K562 (cell line): ENCODE results near the gene PNMA5. TPM values are rescaled to one million over a fixed set of nuclear protein-coding genes. Genes with fewer than 3 reads are reported as not detected.

Source experiments
- ATAC-seq: fragments of 200-7000 bp; cut with Tn5 transposase; 3 replicates; pipeline ENCODE4 v1.9.1; 2020; ENCODE audit warnings: moderate library complexity
- BruUV-seq: library from RNA; stranded (reverse); fragments of 400-500 nt; replicated peaks from 2 replicates; lab custom pipeline; 2021; lab: Mats Ljungman, UMichigan
- CTCF ChIA-PET: fragments of 300-600 bp; formaldehyde crosslinking; extraction: SDS; loops from one replicate; lab custom pipeline; 2021; ENCODE audit warnings: low intra/inter-chr PET ratio; lab: Yijun Ruan, JAX
- POLR2A ChIA-PET: fragments of 300-600, 350-650 bp; sonication (Branson Sonifier 250); formaldehyde crosslinking; extraction: SDS; loops from one replicate; lab custom pipeline; 2021; ENCODE audit warnings: antibody characterized with exemption, inconsistent platforms; lab: Yijun Ruan, JAX
- DNase-seq, 4 experiments: peaks; one replicate each; pipeline versions ENCODE4 v3.0.0 to v3.0.0-alpha.2; 2011 to 2018; ENCODE audit warnings: low spot score in 3 of 4, mixed read lengths in 3 of 4; ENCODE audit errors: extremely low read depth in 1 of 4
- FAIRE-seq: peaks from 2 replicates; lab custom pipeline; 2011; peaks lifted over from hg19 to GRCh38; lab: Jason Lieb, UNC
- H2AFZ ChIP-seq: 2 replicates; pipeline ENCODE4 v1.6.0; 2011; ENCODE audit warnings: low read depth, low read length, control low read depth, inconsistent platforms
- H3K27ac ChIP-seq: fragments of 200-600 bp; 3 replicates; pipeline ENCODE4 v1.8.0; 2011; ENCODE audit warnings: low read depth, mild to moderate bottlenecking, control low read depth, inconsistent platforms, low read length, moderate library complexity, mixed read lengths; ENCODE audit errors: extremely low read depth
- H3K27me3 ChIP-seq, 2 experiments: fragments of 300-600 bp in 1 of 2; 2 replicates in 1 of 2; 3 replicates in 1 of 2; pipeline versions ENCODE4 v1.6.0 to v1.8.0; 2011; ENCODE audit warnings: inconsistent platforms in 2 of 2, low read length in 2 of 2, mild to moderate bottlenecking in 1 of 2, mixed read lengths in 1 of 2, moderate library complexity in 1 of 2; ENCODE audit not compliant: control insufficient read depth in 2 of 2, insufficient read depth in 2 of 2
- H3K36me3 ChIP-seq: fragments of 300-600 bp; 3 replicates; pipeline ENCODE4 v1.8.0; 2011; ENCODE audit warnings: mild to moderate bottlenecking, low read length, inconsistent platforms; ENCODE audit not compliant: control insufficient read depth, insufficient read depth
- H3K4me1 ChIP-seq, 2 experiments: fragments of 200-600 bp in 1 of 2; replicated peaks in 1 of 2; 2 replicates in 1 of 2; 3 replicates in 1 of 2; pipeline versions ENCODE4 v1.5.1 to v1.8.0; 2011; ENCODE audit warnings: inconsistent platforms in 2 of 2, low read length in 2 of 2, mild to moderate bottlenecking in 1 of 2, mixed read lengths in 1 of 2, moderate library complexity in 1 of 2; ENCODE audit not compliant: control insufficient read depth in 2 of 2, insufficient read depth in 2 of 2
- H3K4me2 ChIP-seq: 2 replicates; pipeline ENCODE4 v1.6.1; 2011; ENCODE audit warnings: low read length, control low read depth, inconsistent platforms, mixed read lengths; ENCODE audit not compliant: insufficient read depth
- H3K4me3 ChIP-seq: fragments of 200-600 bp; sonication (generic), shearing (Covaris generic); 2 replicates; pipeline ENCODE4 v1.5.1; 2016; ENCODE audit warnings: control low read depth, inconsistent platforms
- H3K79me2 ChIP-seq: fragments of 200-600 bp; 3 replicates; pipeline ENCODE4 v1.8.0; 2011; ENCODE audit warnings: low read length, inconsistent platforms; ENCODE audit not compliant: control insufficient read depth, insufficient read depth
- H3K9ac ChIP-seq, 2 experiments: 2 replicates each; pipeline versions ENCODE4 v1.6.0 to v1.6.1; 2011; ENCODE audit warnings: low read depth in 2 of 2, low read length in 2 of 2, control low read depth in 1 of 2, inconsistent platforms in 1 of 2, mild to moderate bottlenecking in 1 of 2, mixed read lengths in 1 of 2; ENCODE audit not compliant: insufficient read depth in 1 of 2
- H3K9me1 ChIP-seq: one replicate; pipeline ENCODE4 v1.6.0; 2011; ENCODE audit warnings: inconsistent platforms, mild to moderate bottlenecking, low read length, moderate library complexity; ENCODE audit not compliant: control insufficient read depth, insufficient read depth
- H3K9me3 ChIP-seq: replicated peaks from 2 replicates; pipeline ENCODE4 v1.5.1; 2011; ENCODE audit warnings: low read depth, low read length, inconsistent platforms; ENCODE audit not compliant: control insufficient read depth, insufficient read depth
- H4K20me1 ChIP-seq: replicated peaks from 2 replicates; pipeline ENCODE4 v1.6.1; 2011; ENCODE audit warnings: low read length, inconsistent platforms, mixed read lengths; ENCODE audit not compliant: control insufficient read depth, insufficient read depth
- ADNP ChIP-seq: fragments of 200-800 bp; sonication (Bioruptor generic); IDR thresholded peaks from 2 replicates; pipeline ENCODE4 v1.6.1; 2016; ENCODE audit warnings: missing genetic modification characterization, missing compliant biosample characterization
- GTF2F1 ChIP-seq: IDR thresholded peaks from 2 replicates; pipeline ENCODE4 v1.6.1; 2011; ENCODE audit warnings: low read depth, low read length, improper control_type of control experiment
- HDAC1 ChIP-seq, 2 experiments: fragments of 450-650 bp; IDR thresholded peaks; 2 replicates each; pipeline ENCODE4 v1.6.1; 2016 to 2017; ENCODE audit warnings: inconsistent platforms in 1 of 2, mild to moderate bottlenecking in 1 of 2, moderate library complexity in 1 of 2
- HNRNPUL1 ChIP-seq: fragments of 200-400 bp; formaldehyde crosslinking; IDR thresholded peaks from 2 replicates; pipeline ENCODE4 v1.6.1; 2017; ENCODE audit warnings: low read length
- LEF1 ChIP-seq: fragments of 450-650 bp; IDR thresholded peaks from 2 replicates; pipeline ENCODE4 v1.6.1; 2016; ENCODE audit warnings: mild to moderate bottlenecking
- MTF1 ChIP-seq: fragments of 250-450 bp; sonication (Bioruptor Pico); IDR thresholded peaks from 2 replicates; pipeline ENCODE4 v1.9.0; 2021; ENCODE audit warnings: moderate library complexity, mild to moderate bottlenecking, inconsistent platforms, borderline replicate concordance
- OTX1 ChIP-seq: fragments of 450-650 bp; formaldehyde crosslinking; IDR thresholded peaks from 2 replicates; pipeline ENCODE4 v1.4.0; 2022; ENCODE audit warnings: mild to moderate bottlenecking
- PHTF2 ChIP-seq: fragments of 250-450 bp; sonication (Bioruptor Pico); IDR thresholded peaks from 2 replicates; pipeline ENCODE4 v1.5.0; 2021; ENCODE audit warnings: mild to moderate bottlenecking
- POLR2H ChIP-seq: IDR thresholded peaks from 2 replicates; pipeline ENCODE4 v1.6.1; 2016; ENCODE audit warnings: missing genetic modification characterization, low read depth, mild to moderate bottlenecking, control low read depth, missing compliant biosample characterization, moderate library complexity
- SAP30 ChIP-seq: fragments of 200-600 bp; sonication (generic); IDR thresholded peaks from 2 replicates; pipeline ENCODE4 v1.6.1; 2012; ENCODE audit warnings: borderline replicate concordance, low read depth, mild to moderate bottlenecking, moderate library complexity, low read length, control low read depth, inconsistent platforms; ENCODE audit not compliant: insufficient read depth, poor library complexity, severe bottlenecking
- SMAD2 ChIP-seq: fragments of 150-350 bp; IDR thresholded peaks from 2 replicates; pipeline ENCODE4 v1.6.1; 2014; ENCODE audit warnings: low read depth, mild to moderate bottlenecking, low read length
- SMARCC2 ChIP-seq: fragments of 450-650 bp; IDR thresholded peaks from 2 replicates; pipeline ENCODE4 v1.6.1; 2017; ENCODE audit warnings: antibody characterized with exemption, moderate library complexity, mild to moderate bottlenecking, low read depth
- YBX1 ChIP-seq: fragments of 450-650 bp; IDR thresholded peaks from 2 replicates; pipeline ENCODE4 v1.7.1; 2016; ENCODE audit warnings: mild to moderate bottlenecking
- WGBS: fragments of 100-300 bp; shearing (Covaris generic); methylation state at CpG from one replicate; pipeline ENCODE4 v1.1.6; 2016; ENCODE audit warnings: low coverage, mixed read lengths; ENCODE audit not compliant: insufficient coverage; ENCODE audit errors: missing lambda C conversion rate; 5-methylcytosine and 5-hydroxymethylcytosine counted together
- in situ Hi-C: fragments of 300-500 bp; cut with MboI; formaldehyde crosslinking; loops from 4 replicates; pipeline ENCODE4 v1.15.0; 2018; ENCODE audit warnings: inconsistent platforms, mixed read lengths
- intact Hi-C: fragments of 100-400 bp; cut with micrococcal nuclease; formaldehyde crosslinking; loops from 2 replicates; pipeline ENCODE4 v1.14.2; 2022
- polyA plus RNA-seq, 8 experiments: library from polyadenylated mRNA; depleted of rRNA in 4 of 8; stranded (reverse) in 5 of 8; unstranded in 3 of 8; fragments of >200 nt; fragmentation: Nextera tagmentation in 2 of 8; fragmentation: Illumina TruSeq in 1 of 8; extraction: Ambion mirVana in 2 of 8; extraction: Trizol in 1 of 8; gene quantifications; 2 replicates each; pipeline versions ENCODE4 v1.2.1 to v1.2.3, GENCODE V29; 2011 to 2014; ENCODE audit warnings: inconsistent platforms in 1 of 8, missing spikeins in 1 of 8
- total RNA-seq, 7 experiments: library from RNA; depleted of rRNA in 6 of 7; stranded (reverse); fragments of >200 nt in 6 of 7; fragmentation: Illumina TruSeq in 2 of 7; extraction: Trizol in 2 of 7; gene quantifications; 2 replicates each; pipeline versions ENCODE4 v1.2.1 to v1.2.3, GENCODE V29; 2011 to 2021; ENCODE audit warnings: low replicate concordance in 1 of 7
- TF ChIP-seq, protein P1 (sequence below): fragments of 250-450 bp; sonication (Bioruptor Pico); IDR thresholded peaks from 2 replicates; pipeline ENCODE4 v1.5.1; 2021; ENCODE audit warnings: mild to moderate bottlenecking
- TF ChIP-seq, protein P2 (sequence below): fragments of 250-450 bp; sonication (Bioruptor Pico); IDR thresholded peaks from 2 replicates; pipeline ENCODE4 v1.8.0; 2022; ENCODE audit warnings: moderate library complexity, mild to moderate bottlenecking, inconsistent platforms

The PNMA5 gene
- total and polyA plus RNA-seq, 9 of the 15 experiments (the other 6 are each of a cell fraction or from before 2014, with no cell fraction given): 0.03 to 0.20 (median 0.07) TPM; not detected in 3

DNA sequence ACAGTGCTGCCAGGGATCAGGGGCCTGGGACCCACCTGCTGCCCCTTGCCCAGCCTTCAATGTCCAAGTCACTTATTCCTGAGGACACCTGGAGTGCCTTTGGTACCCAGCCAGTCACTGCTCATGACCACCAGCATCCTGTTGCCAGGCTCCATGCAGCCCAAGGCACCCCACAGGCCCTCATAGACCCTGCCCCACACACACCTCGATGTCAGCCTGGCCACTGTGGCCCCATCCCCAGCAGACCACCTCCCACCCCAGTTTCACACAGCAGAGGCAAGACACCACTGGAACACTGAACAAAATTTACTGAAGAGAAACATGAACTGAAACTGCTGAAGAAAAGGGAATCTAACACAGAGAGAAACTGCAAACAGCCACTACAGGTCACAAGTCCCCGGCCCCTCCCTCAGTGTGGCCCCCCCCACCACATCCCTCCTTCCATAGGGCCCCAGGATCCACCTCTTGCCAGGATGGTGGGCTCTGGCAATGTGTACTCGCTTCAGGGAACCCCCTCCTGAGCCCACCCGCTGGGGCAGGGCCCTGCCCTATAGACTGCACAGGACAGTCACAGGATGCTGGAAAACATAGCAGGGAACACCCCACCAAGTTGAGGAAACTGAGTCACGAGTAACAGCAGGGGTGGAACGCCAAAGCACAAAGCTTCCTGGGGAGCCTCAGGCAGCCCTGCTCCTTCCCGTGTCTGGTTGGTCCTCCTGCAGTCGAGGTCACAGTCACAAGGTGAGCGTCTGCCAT is 5.2 kb downstream of the PNMA5 start:
- DNase-seq: no peak
- 15% methylated on average over 6 of the region's 9 CpGs for WGBS
- Histone ChIP-seq H4K20me1 (no peaks in the 10 kb centered on the region), H3K9ac (peak overlapping the region in 1 of 2 experiments; percentile 20; a peak in 2 of 4 replicates), H3K9me3 (no peaks in the 10 kb centered on the region), H3K27me3 (0 out of 5 replicates have a peak, but pooled peaks cover 0 to 5% of the 10 kb centered on the region in 2 experiments), H3K4me2 (0 out of 2 replicates have a peak overlapping the region, but pooled peaks have one; percentile 11), H3K36me3 (no peaks in the 10 kb centered on the region), H3K79me2 (no peaks in the 10 kb centered on the region), H3K9me1 (no peaks in the 10 kb centered on the region), H3K4me1 (peaks cover 4 to 7% of the 10 kb centered on the region in 2 experiments; a peak in 3 of 5 replicates), H3K27ac (no peak overlapping the region), H3K4me3 (no peak overlapping the region), H2AFZ (peak overlapping the region; percentile 66; the same call in 1 of the 2 replicates)
- CTCF ChIA-PET: no interaction called here
- POLR2A ChIA-PET: interaction anchor here (0.6 kb wide), 1 partner anchor 360 kb away, joined by 3 read pairs; no protein-coding TSS in a partner anchor
- in situ Hi-C loops (loop anchor here (10.0 kb wide), 1 partner anchor 326 kb away; no protein-coding TSS in a partner anchor), intact Hi-C loops (no loop called here)
- no TSS peak for BruUV-seq
- FAIRE-seq: no peak
- no peak for TF ChIP-seq MTF1 (CRISPR knock-in tag)
- TF ChIP-seq HDAC1 (IDR thresholded peaks at IDR 0.05): no peak
- no peak for TF ChIP-seq LEF1
- no peak for TF ChIP-seq SMARCC2
- TF ChIP-seq PHTF2 (CRISPR knock-in tag): no peak
- TF ChIP-seq, protein P1, sequence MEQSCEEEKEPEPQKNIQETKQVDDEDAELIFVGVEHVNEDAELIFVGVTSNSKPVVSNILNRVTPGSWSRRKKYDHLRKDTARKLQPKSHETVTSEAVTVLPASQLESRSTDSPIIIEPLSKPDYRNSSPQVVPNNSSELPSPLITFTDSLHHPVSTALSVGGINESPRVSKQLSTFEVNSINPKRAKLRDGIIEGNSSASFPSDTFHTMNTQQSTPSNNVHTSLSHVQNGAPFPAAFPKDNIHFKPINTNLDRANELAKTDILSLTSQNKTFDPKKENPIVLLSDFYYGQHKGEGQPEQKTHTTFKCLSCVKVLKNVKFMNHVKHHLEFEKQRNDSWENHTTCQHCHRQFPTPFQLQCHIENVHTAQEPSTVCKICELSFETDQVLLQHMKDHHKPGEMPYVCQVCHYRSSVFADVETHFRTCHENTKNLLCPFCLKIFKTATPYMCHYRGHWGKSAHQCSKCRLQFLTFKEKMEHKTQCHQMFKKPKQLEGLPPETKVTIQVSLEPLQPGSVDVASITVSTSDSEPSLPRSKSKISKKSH (CRISPR knock-in tag): no peak
- no peak for TF ChIP-seq ADNP (tag)
- TF ChIP-seq, protein P2, sequence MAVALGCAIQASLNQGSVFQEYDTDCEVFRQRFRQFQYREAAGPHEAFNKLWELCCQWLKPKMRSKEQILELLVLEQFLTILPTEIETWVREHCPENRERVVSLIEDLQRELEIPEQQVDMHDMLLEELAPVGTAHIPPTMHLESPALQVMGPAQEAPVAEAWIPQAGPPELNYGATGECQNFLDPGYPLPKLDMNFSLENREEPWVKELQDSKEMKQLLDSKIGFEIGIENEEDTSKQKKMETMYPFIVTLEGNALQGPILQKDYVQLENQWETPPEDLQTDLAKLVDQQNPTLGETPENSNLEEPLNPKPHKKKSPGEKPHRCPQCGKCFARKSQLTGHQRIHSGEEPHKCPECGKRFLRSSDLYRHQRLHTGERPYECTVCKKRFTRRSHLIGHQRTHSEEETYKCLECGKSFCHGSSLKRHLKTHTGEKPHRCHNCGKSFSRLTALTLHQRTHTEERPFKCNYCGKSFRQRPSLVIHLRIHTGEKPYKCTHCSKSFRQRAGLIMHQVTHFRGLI (CRISPR knock-in tag): no peak
- TF ChIP-seq SMAD2: no peak
- TF ChIP-seq HNRNPUL1: no peak
- TF ChIP-seq YBX1: no peak
- TF ChIP-seq SAP30: no peak
- TF ChIP-seq POLR2H (tag): no peak
- TF ChIP-seq GTF2F1: no peak
- TF ChIP-seq OTX1 (CRISPR knock-in tag): no peak
- ATAC-seq: no peak
